Measurements from ENCODE around the gene TIMM21.
A peak's percentile ranks its signal among the peaks of the same experiment; 100 is the strongest.

TIMM21 gene

DNA sequence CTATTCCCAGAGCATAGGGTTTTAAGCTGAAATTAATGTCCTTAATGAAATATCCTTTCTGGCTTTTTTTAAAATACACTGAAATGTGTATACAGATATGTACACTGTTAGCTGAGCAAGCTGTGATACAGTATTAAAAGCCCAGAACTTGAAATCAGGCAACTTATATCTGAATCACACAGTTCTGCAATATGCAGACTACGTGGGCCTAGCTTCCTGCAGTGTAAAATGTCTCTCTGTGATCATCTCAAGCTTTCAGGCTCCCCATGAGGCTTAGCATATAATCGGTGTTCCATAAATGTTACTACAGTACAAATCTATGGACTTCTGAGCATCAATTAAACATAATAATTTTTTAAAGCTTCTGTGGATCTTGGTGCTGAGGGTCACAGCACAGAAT, 8.9 kb upstream of the TIMM21 start:
- Histone ChIP-seq H3K9me2 (replicated peaks; ENCODE audit: low read depth, low read length) (no peaks in the 10 kb centered on the region), H3K4me1 (ENCODE audit: insufficient read depth, low read length, poor library complexity, severe bottlenecking) (no peaks in the 10 kb centered on the region), H3K9me3 (ENCODE audit: insufficient read depth, low read depth, low read length) (no peaks in the 10 kb centered on the region), H3F3A (ENCODE audit: low read depth) (no peaks in the 10 kb centered on the region), H3K27me3 (ENCODE audit: insufficient read depth, low read length, poor library complexity, severe bottlenecking) (no peaks in the 10 kb centered on the region), H2AFZ (ENCODE audit: low read length) (0 out of 2 replicates have a peak overlapping the region, but pooled peaks have one; percentile 15), H3K4me2 (ENCODE audit: low read depth, low read length, poor library complexity, severe bottlenecking) (no peak overlapping the region), H4K20me1 (ENCODE audit: insufficient read depth, low read length, poor library complexity, severe bottlenecking) (no peaks in the 10 kb centered on the region), H3K79me2 (ENCODE audit: insufficient read depth, low read length) (no peaks in the 10 kb centered on the region), H3K4me3 (ENCODE audit: low read length, poor library complexity, severe bottlenecking) (no peak overlapping the region), H3K36me3 (ENCODE audit: insufficient read depth, low read length) (no peaks in the 10 kb centered on the region), H3K9ac (ENCODE audit: low read depth, low read length, poor library complexity, severe bottlenecking) (no peak overlapping the region)
- TF ChIP-seq EZH2phosphoT487 (IDR thresholded peaks at IDR 0.05; ENCODE audit: borderline replicate concordance): no peak
- no peak for TF ChIP-seq CTCF (conservative IDR thresholded peaks at IDR 0.05; ENCODE audit: low read length)

DNA sequence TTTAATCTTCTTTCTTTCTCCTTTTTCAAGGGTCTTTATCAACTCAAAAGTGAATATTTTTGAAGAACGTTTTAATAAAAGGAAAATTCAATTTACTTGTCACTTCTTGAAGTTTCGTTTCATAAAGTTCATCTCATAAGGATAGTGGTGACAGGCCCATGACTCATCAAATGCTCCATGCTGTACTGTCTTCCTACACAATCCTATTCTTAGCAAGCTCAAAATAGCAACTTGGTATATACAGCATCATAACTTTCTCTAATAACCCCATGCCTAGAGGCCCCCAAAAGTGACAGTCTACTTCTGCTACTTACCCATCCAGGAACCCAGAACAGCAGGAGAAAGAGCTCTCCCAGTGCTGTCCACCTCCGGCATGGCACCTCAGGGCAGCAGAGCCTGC, 8.4 kb upstream of the TIMM21 start:
- Histone ChIP-seq H3K36me3 (ENCODE audit: insufficient read depth, low read length) (no peaks in the 10 kb centered on the region), H3K4me3 (ENCODE audit: low read length, poor library complexity, severe bottlenecking) (no peak overlapping the region), H3K4me2 (ENCODE audit: low read depth, low read length, poor library complexity, severe bottlenecking) (no peak overlapping the region), H4K20me1 (ENCODE audit: insufficient read depth, low read length, poor library complexity, severe bottlenecking) (no peaks in the 10 kb centered on the region), H3K4me1 (ENCODE audit: insufficient read depth, low read length, poor library complexity, severe bottlenecking) (no peaks in the 10 kb centered on the region), H3K27me3 (ENCODE audit: insufficient read depth, low read length, poor library complexity, severe bottlenecking) (no peaks in the 10 kb centered on the region), H3K9ac (ENCODE audit: low read depth, low read length, poor library complexity, severe bottlenecking) (no peak overlapping the region), H3F3A (ENCODE audit: low read depth) (no peaks in the 10 kb centered on the region), H3K9me3 (ENCODE audit: insufficient read depth, low read depth, low read length) (no peaks in the 10 kb centered on the region), H3K79me2 (ENCODE audit: insufficient read depth, low read length) (no peaks in the 10 kb centered on the region), H2AFZ (ENCODE audit: low read length) (0 out of 2 replicates have a peak overlapping the region, but pooled peaks have one; percentile 15), H3K9me2 (replicated peaks; ENCODE audit: low read depth, low read length) (no peaks in the 10 kb centered on the region)
- TF ChIP-seq EZH2phosphoT487 (IDR thresholded peaks at IDR 0.05; ENCODE audit: borderline replicate concordance): no peak
- no peak for TF ChIP-seq CTCF (conservative IDR thresholded peaks at IDR 0.05; ENCODE audit: low read length)

GRCh38 chr18:74140582-74140981, 7.7 kb upstream of the TIMM21 start:
- H3K9me3 ChIP-seq (ENCODE audit: insufficient read depth, low read depth, low read length): no peaks in the 10 kb centered on the region
- H3F3A ChIP-seq (ENCODE audit: low read depth): no peaks in the 10 kb centered on the region
- H3K36me3 ChIP-seq (ENCODE audit: insufficient read depth, low read length): no peaks in the 10 kb centered on the region
- no peaks in the 10 kb centered on the region for H3K27me3 ChIP-seq (ENCODE audit: insufficient read depth, low read length, poor library complexity, severe bottlenecking)
- H2AFZ ChIP-seq (ENCODE audit: low read length): no peak overlapping the region
- no peaks in the 10 kb centered on the region for H4K20me1 ChIP-seq (ENCODE audit: insufficient read depth, low read length, poor library complexity, severe bottlenecking)
- no peak overlapping the region for H3K9ac ChIP-seq (ENCODE audit: low read depth, low read length, poor library complexity, severe bottlenecking)
- no peaks in the 10 kb centered on the region for H3K4me1 ChIP-seq (ENCODE audit: insufficient read depth, low read length, poor library complexity, severe bottlenecking)
- no peak for TF ChIP-seq CTCF (conservative IDR thresholded peaks at IDR 0.05; ENCODE audit: low read length)
- no peak for TF ChIP-seq EZH2phosphoT487 (IDR thresholded peaks at IDR 0.05; ENCODE audit: borderline replicate concordance)
- H3K9me2 ChIP-seq (replicated peaks; ENCODE audit: low read depth, low read length): no peaks in the 10 kb centered on the region
- no peaks in the 10 kb centered on the region for H3K79me2 ChIP-seq (ENCODE audit: insufficient read depth, low read length)
- H3K4me3 ChIP-seq (ENCODE audit: low read length, poor library complexity, severe bottlenecking): no peak overlapping the region
- no peak overlapping the region for H3K4me2 ChIP-seq (ENCODE audit: low read depth, low read length, poor library complexity, severe bottlenecking)
